Measurements from ENCODE around the gene CCDC12. TPM values are rescaled to one million over a fixed set of nuclear protein-coding genes. Genes with fewer than 3 reads are reported as not detected.

The CCDC12 gene
- total and polyA plus RNA-seq, 11 donors, result 27.1 to 120 (median 34.4) TPM

- H3K27ac ChIP-seq, result no peak overlapping the region
- H3K4me1 ChIP-seq, result peaks cover 0 to 39% (median 18%) of the 10 kb centered on the region in 12 donors
- WGBS, 4 donors, result 86 to 95% (median 89%) methylated on average over 7 of the region's 7 CpGs
- no peak for ATAC-seq
- intact Hi-C loops (cut with DNase I), result no loop called here
- no peak for DNase-seq
- no peaks in the 10 kb centered on the region for H3K9me3 ChIP-seq
- no peak for TF ChIP-seq POLR2A (IDR thresholded peaks at IDR 0.05)
- TF ChIP-seq, protein P1, sequence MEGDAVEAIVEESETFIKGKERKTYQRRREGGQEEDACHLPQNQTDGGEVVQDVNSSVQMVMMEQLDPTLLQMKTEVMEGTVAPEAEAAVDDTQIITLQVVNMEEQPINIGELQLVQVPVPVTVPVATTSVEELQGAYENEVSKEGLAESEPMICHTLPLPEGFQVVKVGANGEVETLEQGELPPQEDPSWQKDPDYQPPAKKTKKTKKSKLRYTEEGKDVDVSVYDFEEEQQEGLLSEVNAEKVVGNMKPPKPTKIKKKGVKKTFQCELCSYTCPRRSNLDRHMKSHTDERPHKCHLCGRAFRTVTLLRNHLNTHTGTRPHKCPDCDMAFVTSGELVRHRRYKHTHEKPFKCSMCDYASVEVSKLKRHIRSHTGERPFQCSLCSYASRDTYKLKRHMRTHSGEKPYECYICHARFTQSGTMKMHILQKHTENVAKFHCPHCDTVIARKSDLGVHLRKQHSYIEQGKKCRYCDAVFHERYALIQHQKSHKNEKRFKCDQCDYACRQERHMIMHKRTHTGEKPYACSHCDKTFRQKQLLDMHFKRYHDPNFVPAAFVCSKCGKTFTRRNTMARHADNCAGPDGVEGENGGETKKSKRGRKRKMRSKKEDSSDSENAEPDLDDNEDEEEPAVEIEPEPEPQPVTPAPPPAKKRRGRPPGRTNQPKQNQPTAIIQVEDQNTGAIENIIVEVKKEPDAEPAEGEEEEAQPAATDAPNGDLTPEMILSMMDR (IDR thresholded peaks at IDR 0.05), result no peak
- H3K27me3 ChIP-seq, result peaks cover 0 to 38% (median 9%) of the 10 kb centered on the region in 9 donors
- H3K4me3 ChIP-seq, result peak overlapping the region in 5 of 12 donors; percentile 54 to 68 (median 62)
- H3K36me3 ChIP-seq, result no peaks in the 10 kb centered on the region
Observed at GRCh38 chr3:46884929-46885328, 91.6 kb downstream of the CCDC12 start.

- Histone ChIP-seq H3K4me3 (peak overlapping the region in 7 of 12 donors; percentile 54 to 68 (median 62)), H3K36me3 (no peaks in the 10 kb centered on the region), H3K27ac (no peak overlapping the region), H3K27me3 (peaks cover 0 to 38% (median 9%) of the 10 kb centered on the region in 9 donors), H3K4me1 (peaks cover 0 to 38% (median 15%) of the 10 kb centered on the region in 12 donors), H3K9me3 (no peaks in the 10 kb centered on the region)
- WGBS, 4 donors, result 56 to 74% (median 66%) methylated on average over 5 of the region's 5 CpGs
- intact Hi-C loops (cut with DNase I), result no loop called here
- TF ChIP-seq, protein P1 (IDR thresholded peaks at IDR 0.05), result no peak
- TF ChIP-seq POLR2A (IDR thresholded peaks at IDR 0.05), result no peak
- DNase-seq (no peak), ATAC-seq (no peak)
Observed at GRCh38 chr3:46884427-46884826, 92.1 kb downstream of the CCDC12 start.

GRCh38 chr3:46883830-46884185 is 92.7 kb downstream of the CCDC12 start:
- Histone ChIP-seq H3K36me3 (no peaks in the 10 kb centered on the region), H3K9me3 (no peaks in the 10 kb centered on the region), H3K4me3 (peak overlapping the region; percentile 46 to 68 (median 62)), H3K27me3 (peaks cover 0 to 38% (median 9%) of the 10 kb centered on the region in 9 donors), H3K4me1 (peaks cover 0 to 38% (median 18%) of the 10 kb centered on the region in 12 donors), H3K27ac (peak overlapping the region in 2 of 12 donors; percentile 79 to 82)
- intact Hi-C loops (cut with DNase I), result no loop called here
- DNase-seq, result no peak
- no peak for ATAC-seq
- WGBS, 4 donors, result 58 to 75% (median 68%) methylated on average over 3 to 4 of the region's 4 CpGs
- TF ChIP-seq, protein P1 (IDR thresholded peaks at IDR 0.05), result no peak
- TF ChIP-seq POLR2A (IDR thresholded peaks at IDR 0.05), result no peak

- ATAC-seq (peak in 2 of 4 donors; percentile 23 to 70), DNase-seq (no peak)
- no peaks in the 10 kb centered on the region for H3K9me3 ChIP-seq
- H3K36me3 ChIP-seq, result no peaks in the 10 kb centered on the region
- peak overlapping the region in 10 of 12 donors; percentile 65 to 82 (median 74) for H3K27ac ChIP-seq
- WGBS, 4 donors, result 1 to 5% (median 4%) methylated on average over 37 to 74 of the region's 78 CpGs
- TF ChIP-seq, protein P1 (IDR thresholded peaks at IDR 0.05), result no peak
- H3K27me3 ChIP-seq, result peaks cover 0 to 38% (median 9%) of the 10 kb centered on the region in 9 donors
- peak overlapping the region; percentile 46 to 68 (median 62) for H3K4me3 ChIP-seq
- H3K4me1 ChIP-seq, result peaks cover 0 to 39% (median 19%) of the 10 kb centered on the region in 12 donors
- intact Hi-C loops (cut with DNase I), result no loop called here
Observed at GRCh38 chr3:46883054-46883829, 93.3 kb downstream of the CCDC12 start.
